Measurements from ENCODE around the gene SPRN.
A peak's percentile ranks its signal among the peaks of the same experiment; 100 is the strongest.
"Not testable (repeated sequence)": the region's sequence is repeated elsewhere in the genome, so short reads cannot be mapped to it uniquely, and the experiment has no call there.

Gene SPRN

GRCh38 chr10:133405272-133405671 is 19.2 kb downstream of the SPRN start:
- no peak for DNase-seq

- DNase-seq = no peak
Measured at GRCh38 chr10:133403784-133404183, 20.6 kb downstream of the SPRN start.

- no peak for DNase-seq
Measured at GRCh38 chr10:133403359-133403758, 21.1 kb downstream of the SPRN start.

DNA sequence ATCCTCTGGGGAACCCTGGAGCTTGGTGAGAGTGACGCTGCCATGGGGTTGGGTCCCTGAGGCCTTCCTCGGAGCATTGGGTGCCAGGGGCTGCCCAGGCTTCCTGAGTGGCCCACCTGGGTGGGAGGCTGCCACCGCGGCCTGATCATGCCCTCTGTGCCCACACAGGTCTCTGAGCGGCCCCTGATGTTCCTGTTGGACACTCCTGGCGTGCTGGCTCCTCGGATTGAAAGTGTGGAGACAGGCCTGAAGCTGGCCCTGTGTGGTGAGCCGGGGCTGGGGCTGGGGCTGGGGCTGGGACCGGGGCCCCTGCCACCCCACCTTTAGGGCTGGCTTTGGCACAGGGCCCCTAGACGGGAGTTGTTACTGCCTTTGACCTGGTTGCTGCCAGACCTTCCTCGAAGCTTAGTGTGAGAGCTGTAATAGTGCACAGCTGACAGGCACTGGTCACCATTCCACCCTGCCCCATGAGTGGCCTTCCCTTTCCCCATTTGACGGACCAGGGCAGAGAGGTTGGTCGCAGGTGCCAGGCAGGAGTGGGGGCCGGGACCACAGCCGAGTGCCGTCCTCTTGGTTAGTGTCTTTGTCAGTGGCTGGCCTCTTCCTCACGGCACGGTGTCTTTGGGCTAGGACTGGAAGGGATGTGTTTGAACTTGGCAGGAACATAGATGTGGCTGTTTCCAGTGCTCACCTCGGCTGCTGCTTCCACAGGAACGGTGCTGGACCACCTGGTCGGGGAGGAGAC is 22.3 kb downstream of the SPRN start:
- no peak for DNase-seq

DNA sequence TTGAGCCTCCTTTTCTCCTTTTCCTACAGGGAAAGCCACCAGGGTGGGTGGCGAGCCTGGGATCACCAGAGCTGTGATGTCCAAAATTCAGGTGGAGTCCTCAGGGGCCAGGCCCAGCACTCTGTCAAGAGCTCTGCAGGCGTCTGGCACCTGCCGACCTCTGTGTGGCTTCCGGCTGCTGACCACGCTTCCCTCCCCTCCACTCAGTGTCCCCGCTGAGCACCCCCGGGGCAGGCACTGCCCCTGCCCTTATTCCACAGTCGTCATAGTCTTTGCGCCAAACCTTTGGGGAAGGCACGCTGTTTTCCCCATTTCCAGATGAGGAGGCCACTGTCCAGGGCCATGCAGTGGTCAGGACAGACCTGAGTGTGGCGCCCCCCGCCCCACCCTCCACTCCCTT is 22.9 kb downstream of the SPRN start:
- DNase-seq = no peak

- DNase-seq = no peak
Measured at GRCh38 chr10:133400624-133401424, 23.6 kb downstream of the SPRN start.

DNA sequence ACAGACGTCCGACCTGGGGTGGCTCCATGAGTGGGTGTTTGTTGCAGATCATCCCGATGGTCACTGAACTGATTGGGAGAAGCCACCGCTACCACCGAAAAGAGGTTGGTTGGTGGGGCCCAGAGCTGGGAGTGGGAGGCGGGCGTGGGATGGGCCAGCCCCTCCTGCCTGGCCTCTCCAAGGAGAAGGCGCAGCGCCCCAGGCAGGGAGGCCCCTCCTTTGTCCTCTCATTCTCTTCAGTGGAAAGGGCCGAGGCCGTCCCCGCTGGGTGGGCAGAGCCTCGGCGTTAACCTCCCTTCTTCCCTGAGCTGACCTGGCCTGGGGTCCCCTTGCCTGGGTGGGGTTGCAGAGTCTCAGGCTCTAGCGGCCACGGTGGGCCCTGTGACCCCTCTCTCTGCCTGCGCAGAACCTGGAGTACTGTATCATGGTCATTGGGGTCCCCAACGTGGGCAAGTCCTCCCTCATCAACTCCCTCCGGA is 25.3 kb downstream of the SPRN start:
- DNase-seq = no peak

GRCh38 chr10:133397938-133398337 is 26.5 kb downstream of the SPRN start:
- DNase-seq = no peak

GRCh38 chr10:133396035-133396624 is 28.3 kb downstream of the SPRN start:
- no peak for DNase-seq

GRCh38 chr10:133394801-133395221 is 29.6 kb downstream of the SPRN start:
- DNase-seq = no peak

- DNase-seq = peak; percentile 52 to 93
Measured at GRCh38 chr10:133394064-133394663, 30.3 kb downstream of the SPRN start, which contains the start of gene MTG1. TSS of gene MTG1 (plus strand) at chr10:133394157. CDS start at chr10:133394221, 64 bp downstream.

DNA sequence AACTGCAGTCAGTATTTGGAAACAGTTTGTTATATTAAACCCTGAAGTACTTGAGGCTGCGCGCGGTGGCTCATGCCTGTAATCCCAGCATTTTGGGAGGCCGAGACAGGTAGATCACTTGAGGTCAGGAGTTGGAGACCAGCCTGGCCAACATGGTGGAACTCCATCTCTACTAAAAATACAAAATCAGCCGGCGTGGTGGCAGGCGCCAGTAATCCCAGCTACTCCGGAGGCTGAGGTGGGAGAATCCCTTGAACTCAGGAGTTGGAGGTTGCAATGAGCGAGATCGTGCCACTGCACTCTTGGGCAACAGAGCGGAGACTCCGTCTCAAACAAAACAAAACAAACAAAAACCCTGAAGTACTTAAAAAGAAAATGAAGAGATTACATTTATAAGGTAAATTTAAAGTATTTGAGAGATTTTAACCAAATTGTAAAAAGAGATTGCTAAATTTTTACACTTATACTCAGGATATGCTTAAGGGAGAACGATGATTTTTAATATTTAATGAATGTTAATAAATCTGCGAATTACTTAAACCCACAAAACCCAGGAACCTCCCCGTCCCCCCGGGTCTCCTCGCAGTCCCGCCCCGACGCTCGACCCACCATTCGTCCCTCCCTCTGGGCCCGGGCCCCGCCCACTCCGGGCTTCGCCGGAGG is 30.9 kb downstream of the SPRN start:
- DNase-seq = no peak

GRCh38 chr10:133391761-133392518 is 32.5 kb downstream of the SPRN start:
- no peak for DNase-seq

GRCh38 chr10:133391249-133391635 is 33.2 kb downstream of the SPRN start:
- DNase-seq = no peak

DNA sequence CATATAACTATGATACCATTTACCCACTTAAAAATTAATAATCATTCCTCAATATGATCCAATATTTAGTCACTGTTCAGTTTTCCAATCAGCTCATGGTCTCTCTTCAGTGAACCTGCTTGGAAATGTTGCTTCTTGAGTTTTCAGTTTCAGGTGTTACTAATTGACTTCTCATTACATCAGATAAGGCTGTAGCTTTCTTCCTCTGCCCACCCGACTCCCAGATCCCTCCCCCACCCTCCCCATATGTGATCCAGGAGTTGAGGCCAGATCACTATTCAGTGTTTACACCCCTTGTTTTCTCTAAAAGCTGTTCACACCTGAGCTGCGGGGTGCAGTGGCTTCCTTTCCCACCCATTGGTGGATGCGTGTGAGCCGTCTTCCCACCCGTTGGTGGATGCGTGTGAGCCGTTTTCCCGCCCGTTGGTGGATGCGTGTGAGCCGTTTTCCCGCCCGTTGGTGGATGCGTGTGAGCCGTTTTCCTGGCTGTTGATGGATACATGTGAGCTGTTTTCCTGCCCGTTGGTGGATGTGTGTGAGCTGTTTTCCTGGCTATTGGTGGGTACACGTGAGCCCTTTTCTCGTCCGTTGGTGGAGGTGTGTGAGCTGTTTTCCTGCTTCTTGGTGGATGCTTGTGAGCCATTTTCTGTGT is 33.7 kb downstream of the SPRN start:
- no peak for DNase-seq

DNA sequence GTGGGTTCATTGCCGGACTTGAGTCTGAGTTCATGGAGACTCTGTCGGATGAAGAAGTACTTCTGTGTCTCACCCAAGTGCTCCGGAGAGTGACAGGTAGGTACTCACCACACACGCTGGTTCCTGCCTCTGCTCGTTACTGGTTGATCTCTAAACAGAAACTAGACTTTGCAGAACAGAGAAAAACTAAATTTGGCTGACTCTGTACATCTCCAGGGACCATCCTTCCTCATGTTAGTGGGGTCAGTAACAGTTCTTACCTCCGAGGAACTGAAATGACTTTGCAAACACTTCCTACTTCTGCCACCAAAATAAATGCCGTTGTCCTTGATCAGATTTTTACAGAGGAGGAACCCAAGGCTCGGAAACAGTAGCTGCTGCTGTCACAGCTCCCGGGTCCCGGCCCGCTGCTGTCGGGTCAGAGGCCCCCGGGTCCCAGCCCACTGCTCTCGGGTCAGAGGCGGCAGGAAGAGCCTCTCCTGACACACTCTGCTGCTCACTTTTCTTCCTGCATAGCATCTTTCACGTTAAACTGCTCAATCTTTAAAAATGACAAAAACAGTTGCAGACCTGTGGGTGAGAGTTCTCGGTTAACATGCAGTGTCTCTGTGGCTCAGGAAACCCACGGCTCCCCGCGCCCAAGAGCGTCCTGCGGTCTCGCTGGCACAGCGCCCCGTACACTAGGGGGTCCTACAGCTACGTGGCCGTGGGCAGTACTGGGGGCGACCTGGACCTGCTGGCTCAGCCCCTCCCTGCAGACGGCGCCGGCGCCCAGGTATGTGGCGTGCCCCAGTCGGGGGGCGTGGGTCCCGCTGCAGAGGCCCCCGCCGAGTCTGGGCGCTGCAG is 35.2 kb downstream of the SPRN start:
- DNase-seq = no peak

DNA sequence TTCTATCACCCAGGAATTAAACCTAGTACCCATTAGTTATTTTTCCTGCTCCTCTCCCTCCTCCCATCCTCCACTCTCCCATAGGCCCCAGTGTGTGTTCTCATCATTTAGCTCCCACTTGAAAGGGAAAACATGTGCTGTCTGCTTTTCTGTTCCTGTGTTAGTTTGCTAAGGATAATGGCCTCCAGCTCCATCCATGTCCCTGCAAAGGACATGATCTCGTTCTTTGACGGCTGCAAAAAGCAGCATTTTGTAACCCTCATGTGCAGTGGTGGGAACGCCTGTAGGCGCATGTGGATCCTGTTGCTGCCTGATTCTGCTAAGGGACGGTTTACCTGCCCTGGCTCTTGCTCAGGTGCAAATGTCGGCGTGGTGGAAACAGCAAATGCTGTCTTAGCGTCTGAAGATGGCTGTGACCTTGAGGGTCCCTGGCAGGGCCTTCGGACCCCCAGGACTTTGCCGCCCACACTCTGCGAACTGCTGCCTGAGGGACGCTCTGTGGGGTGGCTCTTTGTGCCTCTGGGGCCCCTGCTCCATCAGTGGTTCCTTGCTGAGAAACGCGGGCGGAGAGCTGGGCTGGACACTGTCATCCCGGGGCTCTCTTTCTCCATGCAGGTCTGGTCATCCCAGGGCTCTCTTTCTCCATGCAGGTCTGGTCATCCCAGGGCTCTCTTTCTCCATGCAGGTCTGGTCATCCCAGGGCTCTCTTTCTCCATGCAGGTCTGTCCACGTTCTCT is 36.0 kb downstream of the SPRN start:
- no peak for DNase-seq

- not testable (repeated sequence) for DNase-seq
Measured at GRCh38 chr10:133386951-133387350, 37.5 kb downstream of the SPRN start.

DNA sequence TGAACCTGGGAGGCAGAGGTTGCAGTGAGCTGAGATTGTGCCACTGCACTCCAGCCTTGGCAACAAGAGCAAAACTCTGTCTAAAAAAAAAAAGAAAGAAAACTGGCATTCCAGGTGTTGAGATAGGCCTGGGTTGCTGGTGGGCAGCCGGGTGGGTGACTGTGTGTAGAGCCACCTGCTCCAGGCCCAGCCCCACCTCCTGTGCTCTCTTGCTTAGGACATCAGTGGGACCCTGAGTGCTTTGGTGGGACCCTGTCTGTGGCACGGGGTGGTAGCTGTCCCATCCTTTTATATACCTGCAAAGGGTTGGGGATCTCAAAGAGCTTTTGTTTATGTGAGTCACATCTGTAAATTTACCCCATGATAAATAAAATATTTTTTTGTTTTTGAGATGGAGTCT is 39.2 kb downstream of the SPRN start:
- DNase-seq = no peak

GRCh38 chr10:133384071-133384470 is 40.4 kb downstream of the SPRN start:
- DNase-seq = no peak
